Peyer's patch (tissue), 4 donors: ENCODE measurements around the gene TTI1.

Experiments
- CTCF ChIP-seq, 6 experiments: fragments of 450-650 bp in 4 of 6; fragments of 200-600 bp in 2 of 6; sonication (generic) in 1 of 6; IDR thresholded peaks; one replicate each; pipeline ENCODE4 v1.5.1; 2017 to 2019; ENCODE audit warnings: antibody characterized with exemption in 6 of 6, mild to moderate bottlenecking in 3 of 6, moderate library complexity in 1 of 6
- POLR2A ChIP-seq, 2 donors: fragments of 450-650 bp; IDR thresholded peaks; one replicate each; pipeline ENCODE4 v1.5.1; 2017; ENCODE audit warnings: antibody characterized with exemption in 2 of 2, mild to moderate bottlenecking in 2 of 2, moderate library complexity in 2 of 2

GRCh38 chr20:37976887-37977286 is 56.4 kb downstream of the TTI1 start:
- no peak for TF ChIP-seq POLR2A (IDR thresholded peaks at IDR 0.05)
- no peak for TF ChIP-seq CTCF (IDR thresholded peaks at IDR 0.05)
